GM23338 (cell line): ENCODE measurements around the gene STAT3. TPM values are rescaled to one million over a fixed set of nuclear protein-coding genes. Genes with fewer than 3 reads are reported as not detected.

Source experiments
- ATAC-seq: fragments of 200-7000 bp; cut with Tn5 transposase; 3 replicates; pipeline ENCODE4 v1.9.1; 2020
- DNase-seq: peaks from one replicate; pipeline ENCODE4 v3.0.0-alpha.2; 2015; ENCODE audit warnings: low spot score
- H2AFZ ChIP-seq: fragments of 200-600 bp; sonication (generic); 2 replicates; pipeline ENCODE4 v1.8.0; 2016; ENCODE audit warnings: antibody characterized with exemption, mild to moderate bottlenecking, moderate library complexity
- H3F3A ChIP-seq: fragments of 200-600 bp; sonication (generic); replicated peaks from 2 replicates; pipeline ENCODE4 v1.8.0; 2017; ENCODE audit warnings: antibody characterized with exemption, mixed run types, low read depth
- H3K27ac ChIP-seq: fragments of 200-600 bp; sonication (generic); 2 replicates; pipeline ENCODE4 v1.6.1; 2016; ENCODE audit warnings: low read depth
- H3K27me3 ChIP-seq: fragments of 200-600 bp; sonication (generic); 2 replicates; pipeline ENCODE4 v1.8.0; 2016; ENCODE audit warnings: mild to moderate bottlenecking, mixed run types, moderate library complexity; ENCODE audit not compliant: insufficient read depth
- H3K36me3 ChIP-seq: fragments of 200-600 bp; sonication (generic); 2 replicates; pipeline ENCODE4 v1.8.0; 2016; ENCODE audit warnings: mild to moderate bottlenecking; ENCODE audit not compliant: insufficient read depth
- H3K4me1 ChIP-seq: fragments of 200-600 bp; sonication (generic); 2 replicates; pipeline ENCODE4 v1.8.0; 2016; ENCODE audit warnings: mild to moderate bottlenecking, moderate library complexity; ENCODE audit not compliant: insufficient read depth
- H3K4me2 ChIP-seq: fragments of 200-600 bp; sonication (generic); 2 replicates; pipeline ENCODE4 v1.7.1; 2017; ENCODE audit warnings: mixed run types
- H3K4me3 ChIP-seq: fragments of 200-600 bp; sonication (generic); 2 replicates; pipeline ENCODE4 v1.6.1; 2016; ENCODE audit warnings: mixed run types
- H3K79me2 ChIP-seq: fragments of 200-600 bp; sonication (generic); replicated peaks from 2 replicates; pipeline ENCODE4 v1.8.0; 2017; ENCODE audit warnings: mild to moderate bottlenecking; ENCODE audit not compliant: insufficient read depth
- H3K9me2 ChIP-seq: fragments of 200-600 bp; sonication (generic); 2 replicates; pipeline ENCODE4 v1.8.0; 2017; ENCODE audit not compliant: insufficient read depth
- H4K20me1 ChIP-seq: fragments of 200-600 bp; sonication (generic); replicated peaks from 2 replicates; pipeline ENCODE4 v1.8.0; 2017; ENCODE audit warnings: mild to moderate bottlenecking; ENCODE audit not compliant: insufficient read depth
- H3K27ac Mint-ChIP-seq: 2 replicates; pipeline ENCODE4 v1.8.0; 2020; ENCODE audit warnings: inconsistent platforms, mild to moderate bottlenecking, moderate library complexity, mixed read lengths
- H3K27me3 Mint-ChIP-seq: 3 replicates; pipeline ENCODE4 v1.8.0; 2022; ENCODE audit warnings: low read depth, mild to moderate bottlenecking, moderate library complexity, mixed read lengths, inconsistent platforms; ENCODE audit not compliant: insufficient read depth, poor library complexity
- H3K36me3 Mint-ChIP-seq: 3 replicates; pipeline ENCODE4 v1.8.0; 2021; ENCODE audit warnings: low read depth, mild to moderate bottlenecking, inconsistent platforms, moderate library complexity, mixed read lengths
- H3K4me1 Mint-ChIP-seq: 3 replicates; pipeline ENCODE4 v1.8.0; 2020; ENCODE audit warnings: mild to moderate bottlenecking, inconsistent platforms, mixed read lengths
- H3K4me3 Mint-ChIP-seq: 3 replicates; pipeline ENCODE4 v1.8.0; 2021; ENCODE audit warnings: moderate library complexity, mild to moderate bottlenecking, inconsistent platforms, mixed read lengths
- H3K9me3 Mint-ChIP-seq: 3 replicates; pipeline ENCODE4 v1.8.0; 2020; ENCODE audit warnings: moderate library complexity, mild to moderate bottlenecking, inconsistent platforms, mixed read lengths
- EZH2phosphoT487 ChIP-seq: fragments of 200-600 bp; sonication (generic); IDR thresholded peaks from one replicate; pipeline ENCODE4 v1.8.1; 2018; ENCODE audit warnings: antibody characterized with exemption; ENCODE audit not compliant: unreplicated experiment
- JUNB ChIP-seq: IDR thresholded peaks from one replicate; pipeline ENCODE4 v1.6.1; 2016; ENCODE audit warnings: antibody characterized with exemption; ENCODE audit not compliant: unreplicated experiment
- POLR2AphosphoS5 ChIP-seq: IDR thresholded peaks from 2 replicates; pipeline ENCODE4 v1.6.1; 2016; ENCODE audit warnings: antibody characterized with exemption, low read depth
- ZNF114 ChIP-seq: fragments of 250-450 bp; sonication (Bioruptor Pico); IDR thresholded peaks from 2 replicates; pipeline ENCODE4 v1.5.0; 2020; ENCODE audit warnings: mild to moderate bottlenecking, moderate library complexity
- ZNF331 ChIP-seq: fragments of 250-450 bp; sonication (Bioruptor Pico); IDR thresholded peaks from 2 replicates; pipeline ENCODE4 v1.5.0; 2020; ENCODE audit warnings: low read depth, mild to moderate bottlenecking, moderate library complexity
- ZNF462 ChIP-seq: fragments of 250-450 bp; sonication (Bioruptor Pico); IDR thresholded peaks from 2 replicates; pipeline ENCODE4 v1.5.0; 2020; ENCODE audit warnings: mild to moderate bottlenecking, moderate library complexity
- polyA plus RNA-seq: library from polyadenylated mRNA; unstranded; fragments of >200 nt; fragmentation: Nextera tagmentation; extraction: Ambion mirVana; gene quantifications from 2 replicates; pipeline ENCODE4 v1.2.1, GENCODE V29; 2016
- total RNA-seq: library from RNA; depleted of rRNA; stranded (reverse); fragments of >200 nt; shearing (Covaris generic); gene quantifications from 2 replicates; pipeline ENCODE4 v1.2.3, GENCODE V29; 2014
- TF ChIP-seq, protein P1 (sequence below): IDR thresholded peaks from 2 replicates; pipeline ENCODE4 v1.6.1; 2016; ENCODE audit warnings: antibody characterized with exemption

Gene STAT3
- total and polyA plus RNA-seq, 2 experiments from 2014 or later, result 49.5 to 78.0 TPM

- TF ChIP-seq ZNF462 (CRISPR knock-in tag), result no peak
- no peak for TF ChIP-seq ZNF331 (CRISPR knock-in tag)
Observed at GRCh38 chr17:42378959-42379594, 9.2 kb downstream of the STAT3 start (continued).

GRCh38 chr17:42378359-42378958, 9.8 kb downstream of the STAT3 start:
- H2AFZ ChIP-seq, result no peak overlapping the region
- H3K4me3 ChIP-seq, result no peak overlapping the region
- H3K36me3 Mint-ChIP-seq, result peaks cover 13% of the 10 kb centered on the region; the same call in 2 of the 3 replicates
- H3K4me2 ChIP-seq, result peak overlapping the region; percentile 30; the same call in 1 of the 2 replicates
- peaks cover 33% of the 10 kb centered on the region for H3K4me1 ChIP-seq
- no peaks in the 10 kb centered on the region for H3K27me3 Mint-ChIP-seq
- H3K9me3 Mint-ChIP-seq, result no peaks in the 10 kb centered on the region
- H3K27me3 ChIP-seq, result no peaks in the 10 kb centered on the region
- peak overlapping the region; percentile 95 for H3K27ac Mint-ChIP-seq
- H3K4me1 Mint-ChIP-seq, result peaks cover 42% of the 10 kb centered on the region
- no peaks in the 10 kb centered on the region for H3K9me2 ChIP-seq
- peaks cover 97% of the 10 kb centered on the region for H3K79me2 ChIP-seq
- H3K27ac ChIP-seq, result peak overlapping the region; percentile 62; the same call in 1 of the 2 replicates
- no peaks in the 10 kb centered on the region for H3F3A ChIP-seq
- H3K4me3 Mint-ChIP-seq, result peak overlapping the region; percentile 31
- DNase-seq (no peak), ATAC-seq (no peak)
- H3K36me3 ChIP-seq, result no peaks in the 10 kb centered on the region
- H4K20me1 ChIP-seq, result peaks cover 24% of the 10 kb centered on the region; the same call in 1 of the 2 replicates
- TF ChIP-seq, protein P1, sequence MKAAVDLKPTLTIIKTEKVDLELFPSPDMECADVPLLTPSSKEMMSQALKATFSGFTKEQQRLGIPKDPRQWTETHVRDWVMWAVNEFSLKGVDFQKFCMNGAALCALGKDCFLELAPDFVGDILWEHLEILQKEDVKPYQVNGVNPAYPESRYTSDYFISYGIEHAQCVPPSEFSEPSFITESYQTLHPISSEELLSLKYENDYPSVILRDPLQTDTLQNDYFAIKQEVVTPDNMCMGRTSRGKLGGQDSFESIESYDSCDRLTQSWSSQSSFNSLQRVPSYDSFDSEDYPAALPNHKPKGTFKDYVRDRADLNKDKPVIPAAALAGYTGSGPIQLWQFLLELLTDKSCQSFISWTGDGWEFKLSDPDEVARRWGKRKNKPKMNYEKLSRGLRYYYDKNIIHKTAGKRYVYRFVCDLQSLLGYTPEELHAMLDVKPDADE, result no peak
- TF ChIP-seq POLR2AphosphoS5, result no peak
- TF ChIP-seq ZNF114 (CRISPR knock-in tag), result no peak
- no peak for TF ChIP-seq ZNF331 (CRISPR knock-in tag)
- no peak for TF ChIP-seq JUNB
- TF ChIP-seq ZNF462 (CRISPR knock-in tag), result no peak
- TF ChIP-seq EZH2phosphoT487, result no peak
